Neural cell (in vitro differentiated cells): ENCODE results near the gene C18orf32. TPM values are rescaled to one million over a fixed set of nuclear protein-coding genes. Genes with fewer than 3 reads are reported as not detected.

Experiments used
- H2AFZ ChIP-seq: fragments of 200-600, 300-800 bp; sonication (generic), shearing (Covaris generic); 2 replicates; pipeline ENCODE4 v1.6.0; 2014; ENCODE audit warnings: low read depth, mild to moderate bottlenecking, antibody characterized with exemption, low read length, moderate library complexity
- H3F3A ChIP-seq: fragments of 200-600 bp; shearing (Covaris generic); 2 replicates; pipeline ENCODE4 v1.6.1; 2016; ENCODE audit warnings: mild to moderate bottlenecking, moderate library complexity, mixed read lengths, antibody characterized with exemption, low read length; ENCODE audit not compliant: insufficient read depth, poor library complexity, severe bottlenecking
- H3K27ac ChIP-seq: fragments of 200-600, 300-800 bp; sonication (generic), shearing (Covaris generic); 2 replicates; pipeline ENCODE4 v1.5.1; 2014; ENCODE audit warnings: mild to moderate bottlenecking, low read length, moderate library complexity
- H3K27me3 ChIP-seq: fragments of 300-800, 200-600 bp; sonication (generic), shearing (Covaris generic); 2 replicates; pipeline ENCODE4 v1.6.0; 2014; ENCODE audit warnings: mild to moderate bottlenecking, low read depth, low read length, moderate library complexity; ENCODE audit not compliant: insufficient read depth
- H3K36me3 ChIP-seq: fragments of 300-800, 200-600 bp; sonication (generic), shearing (Covaris generic); 2 replicates; pipeline ENCODE4 v1.5.1; 2014; ENCODE audit warnings: mild to moderate bottlenecking, antibody characterized with exemption, low read length, moderate library complexity; ENCODE audit not compliant: insufficient read depth
- H3K4me2 ChIP-seq: fragments of 300-800, 200-600 bp; sonication (generic), shearing (Covaris generic); 2 replicates; pipeline ENCODE4 v1.6.0; 2014; ENCODE audit warnings: mild to moderate bottlenecking, low read length
- H3K4me3 ChIP-seq: fragments of 300-800, 200-600 bp; sonication (generic), shearing (Covaris generic); 2 replicates; pipeline ENCODE4 v1.5.1; 2014; ENCODE audit warnings: mild to moderate bottlenecking, low read length, moderate library complexity
- H3K79me2 ChIP-seq: fragments of 200-600 bp; shearing (Covaris generic); replicated peaks from 2 replicates; pipeline ENCODE4 v1.6.0; 2014; ENCODE audit warnings: mild to moderate bottlenecking, low read length, moderate library complexity; ENCODE audit not compliant: insufficient read depth
- H3K9ac ChIP-seq: fragments of 300-800, 200-600 bp; sonication (generic), shearing (Covaris generic); 2 replicates; pipeline ENCODE4 v1.6.1; 2016; ENCODE audit warnings: mild to moderate bottlenecking, low read length, mixed read lengths
- H3K9me2 ChIP-seq: fragments of 200-600 bp; shearing (Covaris generic); 2 replicates; pipeline ENCODE4 v1.6.1; 2016; ENCODE audit warnings: mild to moderate bottlenecking, low read length, mixed read lengths; ENCODE audit not compliant: insufficient read depth
- H3K9me3 ChIP-seq: fragments of 200-600, 300-800 bp; sonication (generic), shearing (Covaris generic); 2 replicates; pipeline ENCODE4 v1.6.1; 2016; ENCODE audit warnings: mild to moderate bottlenecking, mixed run types, low read length, moderate library complexity, mixed read lengths
- H4K20me1 ChIP-seq: fragments of 200-600 bp; shearing (Covaris generic); 2 replicates; pipeline ENCODE4 v1.6.1; 2016; ENCODE audit warnings: mild to moderate bottlenecking, mixed run types; ENCODE audit not compliant: insufficient read depth
- EP300 ChIP-seq: fragments of 450-650 bp; conservative IDR thresholded peaks from 2 replicates; pipeline ENCODE4 v1.6.1; 2014; ENCODE audit warnings: antibody characterized with exemption, mild to moderate bottlenecking, moderate library complexity; ENCODE audit not compliant: poor library complexity, severe bottlenecking
- EZH2 ChIP-seq: fragments of 200-600, 300-800 bp; shearing (Covaris generic), sonication (generic); IDR thresholded peaks from 2 replicates; pipeline ENCODE4 v1.6.1; 2014; ENCODE audit warnings: antibody characterized with exemption, low read length, borderline replicate concordance, mild to moderate bottlenecking; ENCODE audit not compliant: insufficient read depth, poor library complexity, severe bottlenecking
- MXI1 ChIP-seq: fragments of 450-650 bp; conservative IDR thresholded peaks from 2 replicates; pipeline ENCODE4 v1.6.1; 2014; ENCODE audit warnings: antibody characterized with exemption, mild to moderate bottlenecking; ENCODE audit not compliant: poor library complexity, severe bottlenecking
- POLR2AphosphoS5 ChIP-seq: IDR thresholded peaks from 2 replicates; pipeline ENCODE4 v1.6.1; 2012
- RAD21 ChIP-seq: fragments of 450-650 bp; conservative IDR thresholded peaks from 2 replicates; pipeline ENCODE4 v1.6.1; 2014; ENCODE audit warnings: antibody characterized with exemption, mild to moderate bottlenecking, moderate library complexity
- REST ChIP-seq: IDR thresholded peaks from 2 replicates; pipeline ENCODE4 v1.6.1; 2012; ENCODE audit warnings: borderline replicate concordance
- SMC3 ChIP-seq: fragments of 450-650 bp; conservative IDR thresholded peaks from 2 replicates; pipeline ENCODE4 v1.6.1; 2014; ENCODE audit warnings: antibody characterized with exemption, mild to moderate bottlenecking, moderate library complexity; ENCODE audit not compliant: poor library complexity
- TAF1 ChIP-seq: IDR thresholded peaks from 2 replicates; pipeline ENCODE4 v1.6.1; 2012; ENCODE audit warnings: low read depth
- polyA plus RNA-seq: library from polyadenylated mRNA; depleted of rRNA; stranded (reverse); fragments of >200 nt; gene quantifications from 2 replicates; pipeline ENCODE4 v1.2.3, GENCODE V29; 2014
- TF ChIP-seq, protein P1 (sequence below): fragments of 450-650 bp; IDR thresholded peaks from 2 replicates; pipeline ENCODE4 v1.5.1; 2014; ENCODE audit warnings: antibody characterized with exemption, mild to moderate bottlenecking, moderate library complexity; ENCODE audit not compliant: poor library complexity, severe bottlenecking

The C18orf32 gene
- polyA plus RNA-seq, 1 donor from 2014 or later, result 594 TPM

DNA sequence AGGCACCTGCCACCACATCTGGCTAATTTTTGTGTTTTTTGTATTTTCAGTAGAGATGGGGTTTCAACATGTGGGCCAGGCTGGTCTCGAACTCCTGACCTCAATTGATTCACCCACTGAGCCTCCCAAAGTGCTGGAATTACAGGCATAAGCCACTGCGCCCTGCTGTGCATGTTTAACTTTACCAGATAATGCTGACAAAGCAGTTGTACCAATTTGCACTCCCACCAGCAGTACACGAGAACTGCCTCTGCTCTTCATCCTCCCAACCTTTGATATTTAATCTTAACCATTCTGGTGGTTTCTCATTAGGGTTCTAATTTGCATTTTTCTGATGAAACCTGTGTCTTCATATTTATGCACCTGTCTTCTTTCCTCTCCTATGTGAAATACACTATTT is 14.6 kb downstream of the C18orf32 start:
- no peaks in the 10 kb centered on the region for H3F3A ChIP-seq
- no peaks in the 10 kb centered on the region for H3K9me3 ChIP-seq
- no peaks in the 10 kb centered on the region for H3K9me2 ChIP-seq
- H3K27me3 ChIP-seq, result no peaks in the 10 kb centered on the region
- no peak overlapping the region for H2AFZ ChIP-seq
- H3K4me3 ChIP-seq, result no peak overlapping the region
- H3K4me2 ChIP-seq, result no peak overlapping the region
- H3K27ac ChIP-seq, result no peak overlapping the region
- no peak overlapping the region for H3K9ac ChIP-seq
- no peaks in the 10 kb centered on the region for H3K79me2 ChIP-seq
- no peaks in the 10 kb centered on the region for H3K36me3 ChIP-seq
- H4K20me1 ChIP-seq, result no peaks in the 10 kb centered on the region
- TF ChIP-seq TAF1 (no peak), EP300 (no peak), REST (no peak), MXI1 (no peak), SMC3 (no peak), EZH2 (no peak), POLR2AphosphoS5 (no peak), RAD21 (no peak)
- TF ChIP-seq, protein P1, sequence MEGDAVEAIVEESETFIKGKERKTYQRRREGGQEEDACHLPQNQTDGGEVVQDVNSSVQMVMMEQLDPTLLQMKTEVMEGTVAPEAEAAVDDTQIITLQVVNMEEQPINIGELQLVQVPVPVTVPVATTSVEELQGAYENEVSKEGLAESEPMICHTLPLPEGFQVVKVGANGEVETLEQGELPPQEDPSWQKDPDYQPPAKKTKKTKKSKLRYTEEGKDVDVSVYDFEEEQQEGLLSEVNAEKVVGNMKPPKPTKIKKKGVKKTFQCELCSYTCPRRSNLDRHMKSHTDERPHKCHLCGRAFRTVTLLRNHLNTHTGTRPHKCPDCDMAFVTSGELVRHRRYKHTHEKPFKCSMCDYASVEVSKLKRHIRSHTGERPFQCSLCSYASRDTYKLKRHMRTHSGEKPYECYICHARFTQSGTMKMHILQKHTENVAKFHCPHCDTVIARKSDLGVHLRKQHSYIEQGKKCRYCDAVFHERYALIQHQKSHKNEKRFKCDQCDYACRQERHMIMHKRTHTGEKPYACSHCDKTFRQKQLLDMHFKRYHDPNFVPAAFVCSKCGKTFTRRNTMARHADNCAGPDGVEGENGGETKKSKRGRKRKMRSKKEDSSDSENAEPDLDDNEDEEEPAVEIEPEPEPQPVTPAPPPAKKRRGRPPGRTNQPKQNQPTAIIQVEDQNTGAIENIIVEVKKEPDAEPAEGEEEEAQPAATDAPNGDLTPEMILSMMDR, result no peak

GRCh38 chr18:49471532-49471931 is 15.5 kb downstream of the C18orf32 start:
- Histone ChIP-seq H3K9me3 (no peaks in the 10 kb centered on the region), H3K9ac (no peak overlapping the region), H3K27ac (no peak overlapping the region), H3K36me3 (no peaks in the 10 kb centered on the region), H3K27me3 (no peaks in the 10 kb centered on the region), H3K4me3 (no peak overlapping the region), H3F3A (no peaks in the 10 kb centered on the region), H3K4me2 (no peak overlapping the region), H3K9me2 (no peaks in the 10 kb centered on the region), H2AFZ (no peak overlapping the region), H4K20me1 (no peaks in the 10 kb centered on the region), H3K79me2 (no peaks in the 10 kb centered on the region)
- TF ChIP-seq TAF1 (no peak), EP300 (no peak), REST (no peak), POLR2AphosphoS5 (no peak), EZH2 (no peak), RAD21 (no peak), SMC3 (no peak), MXI1 (no peak)
- TF ChIP-seq, protein P1, result no peak
